WTC11 (cell line): ENCODE results near the gene HINT2. TPM values are rescaled to one million over a fixed set of nuclear protein-coding genes. Genes with fewer than 3 reads are reported as not detected.

Source experiments
- ATF1 ChIP-seq: sonication (generic); formaldehyde crosslinking; IDR thresholded peaks from 2 replicates; pipeline ENCODE4 v1.8.1; 2023; ENCODE audit warnings: mild to moderate bottlenecking, moderate library complexity, missing genetic modification reagents
- ELF4 ChIP-seq: sonication (generic); formaldehyde crosslinking; IDR thresholded peaks from 2 replicates; pipeline ENCODE4 v1.8.1; 2022; ENCODE audit warnings: low read depth, mild to moderate bottlenecking, moderate library complexity, missing genetic modification reagents
- HMGA2 ChIP-seq: fragments of 250-450 bp; sonication (Bioruptor Pico); IDR thresholded peaks from 2 replicates; pipeline ENCODE4 v1.4.0; 2021; ENCODE audit warnings: mild to moderate bottlenecking, moderate library complexity
- OVOL2 ChIP-seq: fragments of 250-450 bp; sonication (Bioruptor Pico); IDR thresholded peaks from 2 replicates; pipeline ENCODE4 v1.9.0; 2021; ENCODE audit warnings: mild to moderate bottlenecking, borderline replicate concordance
- SOX15 ChIP-seq: fragments of 250-450 bp; sonication (Bioruptor Pico); IDR thresholded peaks from 2 replicates; pipeline ENCODE4 v1.9.0; 2021; ENCODE audit warnings: mild to moderate bottlenecking
- TEAD1 ChIP-seq: sonication (generic); formaldehyde crosslinking; IDR thresholded peaks from 2 replicates; pipeline ENCODE4 v1.8.0; 2022; ENCODE audit warnings: mild to moderate bottlenecking, missing genetic modification reagents
- ZNF232 ChIP-seq: sonication (generic); formaldehyde crosslinking; IDR thresholded peaks from 2 replicates; pipeline ENCODE4 v1.8.0; 2022; ENCODE audit warnings: mild to moderate bottlenecking, missing genetic modification reagents
- ZNF671 ChIP-seq: fragments of 250-450 bp; sonication (Bioruptor Pico); IDR thresholded peaks from 2 replicates; pipeline ENCODE4 v1.8.0; 2021; ENCODE audit warnings: mild to moderate bottlenecking
- total RNA-seq: library from RNA; stranded (reverse); gene quantifications from 3 replicates; pipeline ENCODE4 v1.2.3, GENCODE V29; 2021
- TF ChIP-seq, protein P1 (sequence below): sonication (generic); formaldehyde crosslinking; IDR thresholded peaks from 2 replicates; pipeline ENCODE4 v1.8.1; 2022; ENCODE audit warnings: low read depth, mild to moderate bottlenecking, moderate library complexity, missing genetic modification reagents, borderline replicate concordance
- TF ChIP-seq, protein P2 (sequence below): fragments of 250-450 bp; sonication (Bioruptor Pico); conservative IDR thresholded peaks from 2 replicates; pipeline ENCODE4 v1.9.0; 2021; ENCODE audit warnings: mild to moderate bottlenecking
- TF ChIP-seq, protein P3 (sequence below): sonication (generic); formaldehyde crosslinking; IDR thresholded peaks from 2 replicates; pipeline ENCODE4 v1.8.1; 2023; ENCODE audit warnings: mild to moderate bottlenecking, missing genetic modification reagents, moderate library complexity
- TF ChIP-seq, protein P4 (sequence below): fragments of 250-450 bp; sonication (Bioruptor Pico); IDR thresholded peaks from 2 replicates; pipeline ENCODE4 v1.8.0; 2021; ENCODE audit warnings: mild to moderate bottlenecking
- TF ChIP-seq, protein P5 (sequence below): sonication (generic); formaldehyde crosslinking; IDR thresholded peaks from 2 replicates; pipeline ENCODE4 v1.8.0; 2023; ENCODE audit warnings: missing genetic modification reagents, mild to moderate bottlenecking, borderline replicate concordance
- TF ChIP-seq, protein P6 (sequence below): fragments of 250-450 bp; sonication (Bioruptor Pico); IDR thresholded peaks from 2 replicates; pipeline ENCODE4 v2.1.2; 2022; ENCODE audit warnings: mild to moderate bottlenecking, moderate library complexity
- TF ChIP-seq, protein P7 (sequence below): sonication (generic); formaldehyde crosslinking; IDR thresholded peaks from 2 replicates; pipeline ENCODE4 v1.8.0; 2022; ENCODE audit warnings: mild to moderate bottlenecking, missing genetic modification reagents
- TF ChIP-seq, protein P8 (sequence below): sonication (generic); formaldehyde crosslinking; IDR thresholded peaks from 2 replicates; pipeline ENCODE4 v1.8.0; 2022; ENCODE audit warnings: mild to moderate bottlenecking, missing genetic modification reagents

HINT2 gene
- total RNA-seq, 1 experiment from 2014 or later, result 33.6 TPM

DNA sequence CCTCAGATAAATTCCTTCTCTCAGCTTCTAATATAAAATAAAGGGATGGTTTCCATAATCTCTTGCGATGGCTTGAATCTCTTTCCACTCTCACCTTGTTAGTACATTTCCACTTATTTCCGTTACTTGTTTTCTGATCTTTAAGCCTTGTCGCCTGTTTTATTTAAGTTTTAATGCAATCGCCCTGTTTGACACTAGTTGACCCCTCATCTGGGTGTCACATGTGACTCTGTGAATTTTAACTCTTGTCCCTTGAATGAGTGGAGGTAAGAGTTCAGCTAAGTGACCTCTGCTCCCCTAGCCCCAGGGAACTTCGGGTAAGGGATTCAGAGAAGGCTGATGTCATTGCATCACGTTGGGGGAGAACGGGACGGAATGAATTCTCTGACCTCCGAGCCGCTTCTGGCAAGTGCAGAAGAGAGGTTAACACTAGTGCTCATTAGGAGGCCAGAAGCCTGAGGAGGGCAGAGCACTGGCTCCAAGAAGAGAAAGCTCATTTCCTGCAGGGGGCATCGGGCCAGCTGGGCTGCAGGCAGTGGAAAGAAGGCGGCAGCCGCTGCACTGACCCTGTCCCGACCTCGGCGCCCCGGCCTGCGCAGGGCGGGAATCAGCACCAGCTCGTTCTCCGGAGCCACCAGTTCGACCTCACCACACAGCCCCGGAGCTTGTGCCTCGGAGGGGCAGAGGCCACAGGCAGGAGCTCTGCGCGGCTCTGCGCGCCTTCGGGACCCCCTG, 569 bp downstream of the HINT2 start (continued):
- no peak for TF ChIP-seq OVOL2 (CRISPR knock-in tag)
- no peak for TF ChIP-seq ZNF232 (CRISPR knock-in tag)
- TF ChIP-seq, protein P1, sequence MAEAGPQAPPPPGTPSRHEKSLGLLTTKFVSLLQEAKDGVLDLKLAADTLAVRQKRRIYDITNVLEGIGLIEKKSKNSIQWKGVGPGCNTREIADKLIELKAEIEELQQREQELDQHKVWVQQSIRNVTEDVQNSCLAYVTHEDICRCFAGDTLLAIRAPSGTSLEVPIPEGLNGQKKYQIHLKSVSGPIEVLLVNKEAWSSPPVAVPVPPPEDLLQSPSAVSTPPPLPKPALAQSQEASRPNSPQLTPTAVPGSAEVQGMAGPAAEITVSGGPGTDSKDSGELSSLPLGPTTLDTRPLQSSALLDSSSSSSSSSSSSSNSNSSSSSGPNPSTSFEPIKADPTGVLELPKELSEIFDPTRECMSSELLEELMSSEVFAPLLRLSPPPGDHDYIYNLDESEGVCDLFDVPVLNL, result no peak
- no peak for TF ChIP-seq ATF1 (CRISPR knock-in tag)
- no peak for TF ChIP-seq HMGA2
- TF ChIP-seq, protein P2, sequence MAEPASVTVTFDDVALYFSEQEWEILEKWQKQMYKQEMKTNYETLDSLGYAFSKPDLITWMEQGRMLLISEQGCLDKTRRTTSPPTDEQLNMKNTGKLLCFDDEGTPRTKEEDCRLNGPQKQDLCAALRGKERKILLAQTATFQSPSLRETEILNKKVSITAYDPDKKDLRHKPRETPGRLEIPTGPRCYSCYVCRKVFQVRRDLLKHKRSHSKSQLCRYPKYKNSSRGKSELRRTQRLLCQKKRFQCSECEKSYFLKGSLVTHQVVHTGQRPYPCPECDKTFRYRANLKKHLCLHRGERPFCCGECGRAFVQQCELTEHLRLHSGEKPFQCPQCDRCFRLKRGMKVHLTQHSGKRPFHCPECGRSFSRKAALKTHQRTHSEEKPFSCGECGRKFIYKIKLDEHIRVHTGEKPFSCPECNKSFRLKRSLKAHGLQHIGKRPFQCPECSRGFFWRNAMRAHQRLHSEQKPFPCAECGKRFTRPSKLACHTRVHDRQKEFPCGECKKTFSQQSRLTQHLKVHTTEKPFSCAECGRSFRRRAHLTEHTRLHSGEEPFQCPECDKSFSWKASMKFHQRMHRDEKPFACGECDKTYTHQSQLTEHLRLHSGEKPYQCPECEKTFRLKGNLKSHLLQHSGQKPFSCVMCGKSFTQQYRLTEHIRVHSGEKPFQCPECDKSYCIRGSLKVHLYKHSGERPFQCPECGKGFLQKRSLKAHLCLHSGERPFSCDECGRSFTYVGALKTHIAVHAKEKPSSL (CRISPR knock-in tag), result no peak
- TF ChIP-seq, protein P3, sequence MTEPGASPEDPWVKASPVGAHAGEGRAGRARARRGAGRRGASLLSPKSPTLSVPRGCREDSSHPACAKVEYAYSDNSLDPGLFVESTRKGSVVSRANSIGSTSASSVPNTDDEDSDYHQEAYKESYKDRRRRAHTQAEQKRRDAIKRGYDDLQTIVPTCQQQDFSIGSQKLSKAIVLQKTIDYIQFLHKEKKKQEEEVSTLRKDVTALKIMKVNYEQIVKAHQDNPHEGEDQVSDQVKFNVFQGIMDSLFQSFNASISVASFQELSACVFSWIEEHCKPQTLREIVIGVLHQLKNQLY, result no peak
- no peak for TF ChIP-seq SOX15 (CRISPR knock-in tag)
- TF ChIP-seq, protein P4, sequence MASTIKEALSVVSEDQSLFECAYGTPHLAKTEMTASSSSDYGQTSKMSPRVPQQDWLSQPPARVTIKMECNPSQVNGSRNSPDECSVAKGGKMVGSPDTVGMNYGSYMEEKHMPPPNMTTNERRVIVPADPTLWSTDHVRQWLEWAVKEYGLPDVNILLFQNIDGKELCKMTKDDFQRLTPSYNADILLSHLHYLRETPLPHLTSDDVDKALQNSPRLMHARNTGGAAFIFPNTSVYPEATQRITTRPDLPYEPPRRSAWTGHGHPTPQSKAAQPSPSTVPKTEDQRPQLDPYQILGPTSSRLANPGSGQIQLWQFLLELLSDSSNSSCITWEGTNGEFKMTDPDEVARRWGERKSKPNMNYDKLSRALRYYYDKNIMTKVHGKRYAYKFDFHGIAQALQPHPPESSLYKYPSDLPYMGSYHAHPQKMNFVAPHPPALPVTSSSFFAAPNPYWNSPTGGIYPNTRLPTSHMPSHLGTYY (CRISPR knock-in tag), result no peak
- TF ChIP-seq, protein P5, sequence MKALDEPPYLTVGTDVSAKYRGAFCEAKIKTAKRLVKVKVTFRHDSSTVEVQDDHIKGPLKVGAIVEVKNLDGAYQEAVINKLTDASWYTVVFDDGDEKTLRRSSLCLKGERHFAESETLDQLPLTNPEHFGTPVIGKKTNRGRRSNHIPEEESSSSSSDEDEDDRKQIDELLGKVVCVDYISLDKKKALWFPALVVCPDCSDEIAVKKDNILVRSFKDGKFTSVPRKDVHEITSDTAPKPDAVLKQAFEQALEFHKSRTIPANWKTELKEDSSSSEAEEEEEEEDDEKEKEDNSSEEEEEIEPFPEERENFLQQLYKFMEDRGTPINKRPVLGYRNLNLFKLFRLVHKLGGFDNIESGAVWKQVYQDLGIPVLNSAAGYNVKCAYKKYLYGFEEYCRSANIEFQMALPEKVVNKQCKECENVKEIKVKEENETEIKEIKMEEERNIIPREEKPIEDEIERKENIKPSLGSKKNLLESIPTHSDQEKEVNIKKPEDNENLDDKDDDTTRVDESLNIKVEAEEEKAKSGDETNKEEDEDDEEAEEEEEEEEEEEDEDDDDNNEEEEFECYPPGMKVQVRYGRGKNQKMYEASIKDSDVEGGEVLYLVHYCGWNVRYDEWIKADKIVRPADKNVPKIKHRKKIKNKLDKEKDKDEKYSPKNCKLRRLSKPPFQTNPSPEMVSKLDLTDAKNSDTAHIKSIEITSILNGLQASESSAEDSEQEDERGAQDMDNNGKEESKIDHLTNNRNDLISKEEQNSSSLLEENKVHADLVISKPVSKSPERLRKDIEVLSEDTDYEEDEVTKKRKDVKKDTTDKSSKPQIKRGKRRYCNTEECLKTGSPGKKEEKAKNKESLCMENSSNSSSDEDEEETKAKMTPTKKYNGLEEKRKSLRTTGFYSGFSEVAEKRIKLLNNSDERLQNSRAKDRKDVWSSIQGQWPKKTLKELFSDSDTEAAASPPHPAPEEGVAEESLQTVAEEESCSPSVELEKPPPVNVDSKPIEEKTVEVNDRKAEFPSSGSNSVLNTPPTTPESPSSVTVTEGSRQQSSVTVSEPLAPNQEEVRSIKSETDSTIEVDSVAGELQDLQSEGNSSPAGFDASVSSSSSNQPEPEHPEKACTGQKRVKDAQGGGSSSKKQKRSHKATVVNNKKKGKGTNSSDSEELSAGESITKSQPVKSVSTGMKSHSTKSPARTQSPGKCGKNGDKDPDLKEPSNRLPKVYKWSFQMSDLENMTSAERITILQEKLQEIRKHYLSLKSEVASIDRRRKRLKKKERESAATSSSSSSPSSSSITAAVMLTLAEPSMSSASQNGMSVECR (CRISPR knock-in tag), result peak; percentile 10; the same call in 1 of the 2 replicates
- TF ChIP-seq, protein P6, sequence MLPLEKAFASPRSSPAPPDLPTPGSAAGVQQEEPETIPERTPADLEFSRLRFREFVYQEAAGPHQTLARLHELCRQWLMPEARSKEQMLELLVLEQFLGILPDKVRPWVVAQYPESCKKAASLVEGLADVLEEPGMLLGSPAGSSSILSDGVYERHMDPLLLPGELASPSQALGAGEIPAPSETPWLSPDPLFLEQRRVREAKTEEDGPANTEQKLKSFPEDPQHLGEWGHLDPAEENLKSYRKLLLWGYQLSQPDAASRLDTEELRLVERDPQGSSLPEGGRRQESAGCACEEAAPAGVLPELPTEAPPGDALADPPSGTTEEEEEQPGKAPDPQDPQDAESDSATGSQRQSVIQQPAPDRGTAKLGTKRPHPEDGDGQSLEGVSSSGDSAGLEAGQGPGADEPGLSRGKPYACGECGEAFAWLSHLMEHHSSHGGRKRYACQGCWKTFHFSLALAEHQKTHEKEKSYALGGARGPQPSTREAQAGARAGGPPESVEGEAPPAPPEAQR, result no peak
- no peak for TF ChIP-seq ELF4 (CRISPR knock-in tag)
- TF ChIP-seq TEAD1, result no peak
- TF ChIP-seq, protein P7, sequence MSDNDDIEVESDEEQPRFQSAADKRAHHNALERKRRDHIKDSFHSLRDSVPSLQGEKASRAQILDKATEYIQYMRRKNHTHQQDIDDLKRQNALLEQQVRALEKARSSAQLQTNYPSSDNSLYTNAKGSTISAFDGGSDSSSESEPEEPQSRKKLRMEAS (CRISPR knock-in tag), result peak; percentile 33; the same call in 1 of the 2 replicates
- TF ChIP-seq, protein P8, sequence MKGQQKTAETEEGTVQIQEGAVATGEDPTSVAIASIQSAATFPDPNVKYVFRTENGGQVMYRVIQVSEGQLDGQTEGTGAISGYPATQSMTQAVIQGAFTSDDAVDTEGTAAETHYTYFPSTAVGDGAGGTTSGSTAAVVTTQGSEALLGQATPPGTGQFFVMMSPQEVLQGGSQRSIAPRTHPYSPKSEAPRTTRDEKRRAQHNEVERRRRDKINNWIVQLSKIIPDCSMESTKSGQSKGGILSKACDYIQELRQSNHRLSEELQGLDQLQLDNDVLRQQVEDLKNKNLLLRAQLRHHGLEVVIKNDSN (CRISPR knock-in tag), result peak; percentile 27; the same call in 1 of the 2 replicates
- no peak for TF ChIP-seq ZNF671 (CRISPR knock-in tag)
